ENCODE data around the gene RHBDF2.

DNA sequence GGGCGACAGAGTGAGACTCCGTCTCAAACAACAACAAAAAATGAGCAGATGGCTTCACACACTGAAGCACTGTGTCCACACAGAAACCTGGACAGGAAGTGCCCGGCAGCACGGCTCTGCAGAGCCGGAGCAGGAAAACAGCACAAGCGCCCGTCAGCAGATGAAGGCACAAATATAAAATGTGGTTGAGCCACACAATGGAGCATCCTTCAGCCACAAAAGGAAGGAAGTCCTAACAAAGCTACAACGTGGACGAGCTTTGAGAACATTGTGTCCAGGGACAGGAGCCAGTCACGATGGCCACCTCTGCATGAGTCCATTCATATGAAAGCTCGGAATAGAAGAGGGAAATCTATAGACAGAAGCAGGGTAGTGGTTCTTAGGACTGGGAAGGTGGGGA, 15.7 kb downstream of the RHBDF2 start:
- TF ChIP-seq, protein P1, sequence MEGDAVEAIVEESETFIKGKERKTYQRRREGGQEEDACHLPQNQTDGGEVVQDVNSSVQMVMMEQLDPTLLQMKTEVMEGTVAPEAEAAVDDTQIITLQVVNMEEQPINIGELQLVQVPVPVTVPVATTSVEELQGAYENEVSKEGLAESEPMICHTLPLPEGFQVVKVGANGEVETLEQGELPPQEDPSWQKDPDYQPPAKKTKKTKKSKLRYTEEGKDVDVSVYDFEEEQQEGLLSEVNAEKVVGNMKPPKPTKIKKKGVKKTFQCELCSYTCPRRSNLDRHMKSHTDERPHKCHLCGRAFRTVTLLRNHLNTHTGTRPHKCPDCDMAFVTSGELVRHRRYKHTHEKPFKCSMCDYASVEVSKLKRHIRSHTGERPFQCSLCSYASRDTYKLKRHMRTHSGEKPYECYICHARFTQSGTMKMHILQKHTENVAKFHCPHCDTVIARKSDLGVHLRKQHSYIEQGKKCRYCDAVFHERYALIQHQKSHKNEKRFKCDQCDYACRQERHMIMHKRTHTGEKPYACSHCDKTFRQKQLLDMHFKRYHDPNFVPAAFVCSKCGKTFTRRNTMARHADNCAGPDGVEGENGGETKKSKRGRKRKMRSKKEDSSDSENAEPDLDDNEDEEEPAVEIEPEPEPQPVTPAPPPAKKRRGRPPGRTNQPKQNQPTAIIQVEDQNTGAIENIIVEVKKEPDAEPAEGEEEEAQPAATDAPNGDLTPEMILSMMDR (IDR thresholded peaks at IDR 0.05), result no peak
- TF ChIP-seq POLR2A (IDR thresholded peaks at IDR 0.05) (no peak), POLR2AphosphoS5 (IDR thresholded peaks at IDR 0.05) (peak in 1 of 3 donors; percentile 68)

All from stomach (tissue), 4 donors.